Activated naive CD4-positive, alpha-beta T cell (primary cell): ENCODE results near the gene ZNF414.
"Not testable (repeated sequence)": the region's sequence is repeated elsewhere in the genome, so short reads cannot be mapped to it uniquely, and the experiment has no call there.

Experiments used
- DNase-seq, 4 experiments: peaks; one replicate each; lab custom pipeline; 2025; lab: John Stamatoyannopoulos, UW

ZNF414 gene, protein sequence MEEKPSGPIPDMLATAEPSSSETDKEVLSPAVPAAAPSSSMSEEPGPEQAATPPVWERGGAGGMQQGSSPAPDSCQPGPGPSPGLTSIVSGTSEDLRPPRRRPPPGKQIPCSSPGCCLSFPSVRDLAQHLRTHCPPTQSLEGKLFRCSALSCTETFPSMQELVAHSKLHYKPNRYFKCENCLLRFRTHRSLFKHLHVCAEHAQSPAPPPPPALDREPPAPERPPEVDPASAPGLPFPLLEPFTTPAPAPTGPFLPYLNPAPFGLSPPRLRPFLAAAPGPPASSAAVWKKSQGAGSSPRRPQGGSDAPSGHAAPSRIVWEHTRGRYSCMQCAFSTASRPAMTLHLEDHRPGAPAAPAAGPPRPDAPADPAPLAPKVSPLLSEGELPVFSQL

DNA sequence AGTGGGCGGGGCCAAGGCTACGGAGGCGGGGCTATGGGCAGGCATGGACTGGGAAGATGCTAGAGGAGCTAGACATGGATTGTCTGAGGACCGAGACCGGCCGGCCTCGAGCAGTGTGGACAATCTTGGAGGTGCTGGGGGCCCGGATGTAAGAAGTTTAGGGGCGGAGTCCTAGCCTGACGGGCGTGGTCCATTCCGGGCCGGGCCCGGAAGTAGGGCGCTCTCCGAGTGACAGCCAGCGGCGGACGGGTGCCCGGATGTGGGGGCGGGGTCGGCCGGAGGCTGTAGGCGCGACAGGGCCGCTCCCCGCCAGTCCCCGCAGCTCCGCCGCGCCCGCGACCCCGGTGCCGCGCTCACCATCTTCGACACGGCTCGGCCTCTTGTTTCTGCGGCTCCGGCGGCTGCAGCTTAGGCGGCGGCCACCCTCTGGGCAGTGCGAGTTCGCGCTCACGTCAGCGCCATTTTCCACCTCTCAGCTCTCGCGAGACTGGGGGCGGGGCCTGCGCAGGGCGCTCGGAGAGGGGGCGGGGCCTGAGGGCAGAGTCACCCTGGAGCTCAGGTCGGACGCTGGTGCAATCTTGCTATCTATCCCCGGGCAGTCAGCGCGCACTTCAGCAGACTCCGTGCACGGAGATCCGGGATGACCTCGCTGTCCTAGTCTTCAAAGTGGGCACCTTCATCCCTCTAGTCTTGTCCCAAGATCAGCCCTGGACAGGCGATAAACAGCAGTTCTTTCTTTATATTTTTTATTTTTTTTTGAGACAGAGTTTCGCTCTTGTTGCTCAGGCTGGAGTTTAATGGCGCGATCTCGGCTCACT is at the start of gene ZNF414:
TSS of gene ZNF414 (minus strand) at position 481 of the 818 bp plus-strand sequence. CDS start at position 360, 121 bp downstream.
- peak; percentile 92 to 96 (median 94) for DNase-seq

DNA sequence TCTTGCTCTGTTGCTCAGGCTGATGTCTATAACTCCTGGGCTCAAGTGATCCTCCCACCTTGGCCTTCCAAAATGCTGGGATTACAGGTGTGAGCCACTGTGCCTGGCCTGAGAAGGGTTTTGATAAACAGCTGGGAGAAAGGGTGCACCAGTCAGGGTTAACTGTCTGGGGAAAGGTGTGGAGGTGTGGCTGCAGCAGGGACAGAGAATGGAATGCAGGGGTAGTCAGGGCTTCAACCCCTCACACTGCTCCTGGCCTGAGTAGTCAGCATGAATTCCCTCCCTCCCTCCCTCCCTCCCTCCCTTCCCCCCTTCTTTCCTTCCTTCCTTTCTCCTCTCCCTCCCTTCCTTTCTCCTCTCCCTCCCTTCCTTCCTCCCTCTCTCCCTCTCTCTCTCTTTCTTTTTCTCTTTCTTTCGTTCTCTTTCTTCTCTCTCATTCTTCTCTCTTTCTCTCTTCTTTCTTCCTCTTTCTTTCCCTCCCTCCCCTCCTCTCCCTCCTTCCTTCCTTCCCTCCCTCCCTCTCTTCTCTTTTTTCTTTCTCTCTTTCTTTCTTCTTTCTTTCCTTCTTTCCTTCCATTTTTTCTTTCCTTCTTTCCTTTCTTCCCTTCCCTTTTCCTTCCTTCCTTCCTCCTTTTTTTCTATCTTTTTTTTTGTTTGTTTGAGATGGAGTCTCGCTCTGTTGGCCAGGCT is 47.3 kb upstream of the ZNF414 start:
- DNase-seq = no peak

DNA sequence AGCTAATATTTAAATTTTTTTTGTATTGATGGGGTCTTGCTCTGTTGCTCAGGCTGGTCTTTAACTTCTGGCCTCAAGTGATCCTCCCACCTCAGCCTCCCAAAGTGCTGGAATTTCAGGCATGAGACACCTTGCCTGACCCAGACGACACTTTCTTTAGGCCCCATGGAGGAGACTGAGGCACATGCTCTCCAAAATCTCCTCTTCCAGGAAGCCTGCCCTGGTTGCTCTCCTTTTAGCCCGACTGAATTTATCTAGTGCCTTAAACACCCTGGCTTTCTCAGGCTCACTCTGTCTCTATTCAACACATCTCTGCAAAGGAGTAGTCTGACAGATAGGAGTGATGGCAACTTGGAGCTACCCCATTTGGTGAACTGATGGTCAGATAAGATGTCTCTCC is 44.4 kb upstream of the ZNF414 start:
- no peak for DNase-seq

DNA sequence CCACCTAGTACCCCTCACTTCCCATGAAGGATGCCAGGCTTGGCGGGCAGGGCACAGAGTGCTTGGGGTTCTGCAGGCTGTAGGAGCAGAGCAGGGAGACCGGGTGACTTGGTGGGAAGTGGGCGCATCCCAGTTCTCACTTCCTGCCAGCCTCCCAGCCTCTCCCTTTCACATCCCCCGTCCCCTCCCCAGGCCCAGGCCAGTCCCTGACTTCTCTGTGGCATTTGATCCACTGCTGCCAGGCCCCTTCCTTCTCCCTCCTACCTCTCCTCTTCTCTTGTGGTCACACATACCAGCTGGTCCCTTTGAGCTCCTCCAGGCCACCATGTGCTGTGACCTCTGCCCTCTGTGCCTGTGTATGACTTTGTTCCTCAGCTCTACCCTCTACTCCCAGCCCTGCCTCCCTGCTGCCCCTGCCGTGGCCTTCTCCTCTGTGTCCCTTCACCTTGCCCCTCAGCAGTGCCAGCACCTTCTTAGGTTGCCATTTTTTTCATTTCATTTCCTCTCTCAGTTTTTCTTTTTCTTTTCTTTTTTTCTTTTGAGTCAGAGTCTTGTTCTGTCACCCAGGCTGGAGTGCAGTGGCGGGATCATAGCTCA is 43.8 kb upstream of the ZNF414 start:
- DNase-seq = no peak

DNA sequence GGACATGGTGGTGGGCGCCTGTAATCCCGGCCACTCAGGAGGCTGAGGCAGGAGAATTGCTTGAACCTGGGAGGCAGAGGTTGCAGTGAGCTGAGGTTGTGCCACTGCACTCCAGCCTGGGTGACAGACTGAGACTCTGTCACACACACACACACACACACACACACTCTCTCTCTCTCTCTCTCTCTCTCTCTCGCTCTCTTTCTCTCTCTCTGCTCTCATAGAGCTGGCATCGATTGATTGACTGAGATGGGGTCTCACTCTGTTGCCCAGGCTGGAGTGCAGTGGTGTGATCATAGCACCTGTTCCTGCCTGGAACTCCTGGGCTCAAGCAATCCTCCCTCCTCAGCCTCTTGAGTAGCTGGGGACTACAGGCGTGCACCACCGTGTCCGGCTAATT is 39.8 kb upstream of the ZNF414 start:
- DNase-seq = not testable (repeated sequence)

DNA sequence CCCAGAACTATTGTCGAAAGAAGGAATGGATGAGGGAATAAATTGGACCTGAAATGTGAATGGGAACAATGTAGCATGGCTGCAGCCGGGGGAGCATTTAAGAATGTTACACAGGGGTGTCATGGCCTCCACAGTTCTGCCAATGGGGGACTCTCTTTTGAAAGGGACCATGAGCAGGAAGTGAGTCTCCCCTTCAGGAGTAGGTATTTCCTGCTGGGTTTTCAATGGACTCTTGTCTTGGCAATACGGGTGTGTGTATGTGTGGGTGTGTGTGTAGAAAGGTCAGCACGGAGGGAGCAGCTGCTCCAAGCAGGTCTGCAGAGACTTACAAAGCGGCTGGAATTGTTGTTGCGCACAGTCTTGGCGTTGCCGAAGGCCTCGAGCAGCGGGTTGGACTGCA is 38.8 kb upstream of the ZNF414 start:
- no peak for DNase-seq

DNA sequence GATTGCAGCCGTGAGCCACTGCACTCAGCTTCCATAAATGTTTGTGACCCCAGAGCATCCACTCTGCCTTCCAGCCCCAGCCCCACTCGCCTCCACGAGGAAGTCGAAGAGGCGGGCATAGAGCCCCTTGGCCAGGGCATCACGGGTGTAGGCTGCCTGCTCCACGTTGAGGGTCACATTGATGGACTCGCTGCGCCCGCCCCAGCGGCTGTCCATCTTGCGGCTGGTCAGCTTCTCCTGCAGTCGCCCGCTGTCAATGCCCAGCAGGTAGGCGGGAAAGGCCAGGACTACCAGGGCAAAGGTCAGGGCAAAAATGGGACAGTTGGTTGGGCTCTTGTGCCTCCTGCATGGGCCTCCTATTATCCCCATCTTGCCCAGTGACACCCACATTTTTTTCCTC is 36.1 kb upstream of the ZNF414 start:
- DNase-seq = no peak

DNA sequence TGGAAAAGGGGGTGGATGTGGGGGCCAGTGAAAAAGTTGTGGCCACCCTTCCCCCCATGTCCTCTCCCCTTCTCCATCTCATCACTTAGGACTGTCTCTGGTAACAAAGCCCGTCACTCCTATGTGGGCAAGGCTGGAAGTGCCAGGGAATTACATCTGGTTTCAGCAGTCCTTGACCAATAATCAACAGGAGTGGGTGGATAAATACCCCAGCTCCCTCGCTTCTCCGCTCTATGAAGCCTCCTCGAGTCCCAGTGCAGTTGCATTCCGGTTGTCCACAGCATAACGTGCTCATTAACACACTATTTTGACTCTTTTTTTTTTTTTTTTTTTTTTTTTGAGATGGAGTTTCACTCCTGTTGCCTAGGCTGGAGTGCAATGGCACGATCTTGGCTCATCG is 31.8 kb upstream of the ZNF414 start:
- DNase-seq = no peak

DNA sequence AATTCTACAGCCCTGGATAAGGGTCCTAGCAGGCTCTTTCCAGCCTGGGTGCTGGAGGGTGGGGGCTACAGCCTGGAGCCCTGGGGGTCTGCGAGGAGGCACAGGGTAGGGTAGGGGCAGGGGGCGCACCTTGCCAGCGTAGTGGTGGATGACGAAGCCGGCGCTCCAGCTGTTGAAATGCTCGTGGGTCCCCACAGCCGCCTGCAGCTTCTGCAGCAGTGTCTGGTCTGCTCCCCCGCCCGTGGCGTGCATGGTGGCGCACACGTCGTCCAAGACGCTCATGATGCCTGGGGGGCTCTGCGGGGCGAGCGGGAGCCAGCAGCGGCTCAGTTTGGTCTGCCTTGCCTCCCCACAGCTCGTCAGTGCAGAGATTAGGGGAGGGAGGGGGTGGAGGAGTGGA is 30.2 kb upstream of the ZNF414 start:
- DNase-seq = no peak

DNA sequence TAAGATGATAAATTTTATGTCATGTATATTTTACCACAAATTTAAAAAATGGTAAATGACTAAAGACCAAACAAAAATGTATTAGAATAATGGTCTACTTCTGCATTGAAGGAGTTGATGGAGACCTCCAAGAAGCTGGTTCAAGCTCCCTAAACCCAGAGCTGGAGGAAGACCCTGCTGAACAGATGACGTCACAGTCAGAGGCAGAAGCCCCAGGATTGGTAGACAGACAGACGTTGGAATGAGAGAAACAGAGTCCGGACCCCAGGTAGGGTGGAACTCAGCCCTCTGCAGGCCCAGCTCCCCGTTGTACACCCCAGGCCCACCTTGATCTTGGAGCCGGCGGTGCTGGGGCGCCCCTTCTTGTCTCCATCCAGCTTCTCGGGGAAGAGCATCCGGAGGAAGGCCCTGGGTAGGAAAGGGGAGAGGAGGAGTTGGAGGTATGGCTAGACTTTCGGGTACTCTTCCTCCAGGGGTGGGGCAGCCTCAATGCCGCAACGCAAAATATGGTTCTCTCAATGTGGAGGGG is 25.7 kb upstream of the ZNF414 start:
- DNase-seq = no peak

DNA sequence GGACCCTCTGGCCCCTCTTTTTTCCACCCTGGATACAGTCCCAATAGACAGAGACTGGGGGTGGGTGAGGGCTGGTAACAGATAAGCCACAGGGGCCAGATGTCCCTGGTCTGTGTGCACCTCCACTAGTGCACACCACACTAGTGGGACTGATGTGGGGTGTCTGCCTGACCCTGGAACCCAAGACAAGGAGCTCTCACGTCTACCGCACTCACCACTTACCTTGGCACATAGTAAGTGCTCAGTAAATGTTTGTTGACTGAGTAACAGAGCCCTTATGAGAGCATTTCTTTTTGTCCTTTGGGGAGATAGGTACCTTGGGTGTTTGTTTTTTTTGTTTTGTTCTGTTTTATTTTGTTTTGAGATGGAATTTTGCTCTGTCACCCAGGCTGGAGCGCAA is 23.1 kb upstream of the ZNF414 start:
- no peak for DNase-seq

DNA sequence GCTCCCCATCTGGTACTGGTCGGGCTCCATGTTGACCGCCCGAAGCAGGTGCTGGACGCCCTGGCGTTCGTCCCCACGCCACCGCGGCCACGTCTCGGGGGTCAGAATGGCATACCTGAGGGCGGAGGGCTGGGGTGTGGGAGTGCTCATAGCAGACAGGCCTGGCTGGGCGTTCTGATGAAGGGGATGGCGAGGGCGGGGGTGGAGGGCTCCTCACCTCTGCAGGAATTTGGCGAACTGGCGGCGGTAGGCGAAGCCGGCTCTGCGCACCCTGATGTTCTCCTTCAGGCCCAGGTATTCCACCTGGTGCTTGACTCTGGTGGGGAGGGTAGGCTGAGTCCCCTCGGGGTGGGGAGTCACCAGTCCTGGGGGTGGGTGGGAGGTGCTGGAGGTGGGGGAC is 22.3 kb upstream of the ZNF414 start:
- no peak for DNase-seq

DNA sequence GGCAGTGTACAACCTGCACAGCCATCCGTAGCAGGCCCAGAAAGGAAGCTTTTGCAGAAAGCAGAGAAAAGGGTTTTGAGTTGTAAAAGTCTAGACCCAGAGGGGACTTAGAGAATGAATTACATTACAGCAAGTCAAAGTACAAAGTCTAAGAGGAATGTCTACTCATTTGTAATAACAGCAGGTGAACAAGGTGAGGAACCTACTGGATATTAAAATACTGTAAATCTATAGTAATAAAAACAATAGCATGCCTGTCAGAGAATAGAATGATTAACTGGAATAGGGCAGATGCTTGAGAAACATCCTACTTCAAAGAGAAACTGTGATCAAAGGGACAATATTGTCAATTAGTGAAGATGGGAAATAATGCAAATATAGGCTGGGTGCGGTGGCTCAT is 18.3 kb upstream of the ZNF414 start:
- DNase-seq = no peak

DNA sequence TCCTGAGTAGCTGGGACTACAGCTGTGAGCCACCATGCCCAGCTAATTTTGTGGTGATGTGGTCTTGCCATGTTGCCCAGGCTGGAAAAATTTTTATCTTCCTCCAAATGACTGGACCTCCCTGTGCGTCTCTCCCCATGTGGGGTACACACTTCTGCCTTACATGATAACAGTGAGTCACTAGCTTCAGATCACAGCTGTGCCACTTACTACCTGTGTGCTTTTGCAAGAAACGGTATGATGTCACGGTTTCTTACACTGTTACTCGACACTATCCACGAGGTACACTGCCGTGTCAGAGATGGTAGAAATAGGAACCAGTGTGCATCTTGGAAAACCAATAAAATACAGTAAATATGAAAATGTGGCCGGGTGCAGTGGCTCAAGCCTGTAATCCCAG is 17.5 kb upstream of the ZNF414 start:
- DNase-seq = no peak

DNA sequence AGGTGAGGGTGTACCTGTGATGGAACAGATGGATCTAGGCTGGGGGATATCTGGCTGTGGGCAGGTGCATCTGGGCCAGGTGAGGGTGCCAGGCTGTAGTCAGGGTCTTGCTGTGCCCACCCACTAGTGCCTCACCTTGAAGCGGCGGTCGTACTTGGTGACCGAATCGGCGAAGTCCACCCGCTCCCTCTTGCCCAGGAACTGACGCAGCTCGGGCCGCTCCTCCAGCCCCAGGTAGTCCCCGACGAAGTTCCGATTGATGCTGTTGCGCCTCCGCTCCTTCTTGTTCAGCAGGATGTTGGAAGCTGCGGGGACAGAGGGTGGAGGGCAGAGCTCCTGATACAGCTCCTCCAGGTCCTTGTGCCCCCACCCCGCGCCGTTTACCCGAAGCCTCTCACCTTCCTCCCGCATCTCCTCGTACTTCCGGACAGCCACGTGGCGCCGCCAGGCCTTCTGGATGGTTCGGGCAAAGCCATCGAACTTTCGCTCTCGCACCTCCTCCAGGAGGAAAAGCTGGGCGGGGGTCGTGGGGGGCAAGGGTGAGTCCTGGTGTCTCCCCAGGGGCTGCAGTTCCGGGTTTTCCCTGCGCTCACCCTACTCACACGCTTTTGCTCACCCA is 16.2 kb upstream of the ZNF414 start:
- no peak for DNase-seq

DNA sequence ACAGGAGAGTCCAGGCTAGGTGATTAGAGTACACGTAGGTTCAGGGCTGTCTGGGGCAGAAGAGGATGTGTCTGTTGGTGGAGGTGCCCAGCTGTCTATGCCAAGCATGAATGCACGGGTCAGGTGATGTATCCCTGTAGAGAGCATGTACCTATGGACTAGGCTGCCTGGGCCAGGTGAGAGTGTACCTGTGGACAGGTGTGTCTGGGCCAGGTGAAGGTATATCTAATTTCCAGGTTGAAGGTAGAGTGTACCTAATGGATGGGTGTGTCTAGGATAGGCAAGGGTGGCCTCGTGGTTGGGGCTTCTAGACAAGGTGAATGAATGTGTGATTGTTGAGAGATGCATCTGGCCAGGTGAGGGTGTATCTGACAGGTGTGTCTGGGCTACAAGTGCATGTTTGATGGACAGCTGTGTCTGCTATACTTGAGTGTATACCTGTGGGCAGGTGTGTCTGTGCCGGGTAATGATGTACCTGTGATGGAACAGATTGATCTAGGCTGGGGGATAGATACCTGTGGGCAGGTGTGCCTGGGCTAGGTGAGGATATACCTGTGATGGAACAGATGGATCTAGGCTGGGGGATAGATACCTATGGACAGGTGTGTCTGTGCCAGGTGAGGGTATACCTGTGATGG is 15.5 kb upstream of the ZNF414 start:
- no peak for DNase-seq

DNA sequence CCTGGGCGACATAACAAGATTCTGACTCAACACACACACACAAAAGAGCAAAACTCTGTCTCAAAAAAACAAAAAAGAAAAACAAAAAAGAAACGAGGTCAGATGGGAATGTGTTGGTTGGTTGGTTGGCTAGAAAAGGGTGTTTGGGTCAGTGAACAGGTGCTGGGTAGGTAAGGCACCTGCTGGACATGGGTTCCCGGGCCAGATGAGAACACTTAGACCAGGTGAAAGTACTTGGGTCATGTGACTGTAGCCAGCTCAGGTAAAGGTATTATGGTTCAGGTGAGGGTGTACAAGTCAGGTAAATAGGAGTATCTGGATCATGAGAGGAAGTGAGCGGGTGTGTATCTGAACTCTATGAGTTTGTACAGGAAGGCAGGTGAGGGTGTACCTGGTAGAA is 14.5 kb upstream of the ZNF414 start:
- DNase-seq = no peak

DNA sequence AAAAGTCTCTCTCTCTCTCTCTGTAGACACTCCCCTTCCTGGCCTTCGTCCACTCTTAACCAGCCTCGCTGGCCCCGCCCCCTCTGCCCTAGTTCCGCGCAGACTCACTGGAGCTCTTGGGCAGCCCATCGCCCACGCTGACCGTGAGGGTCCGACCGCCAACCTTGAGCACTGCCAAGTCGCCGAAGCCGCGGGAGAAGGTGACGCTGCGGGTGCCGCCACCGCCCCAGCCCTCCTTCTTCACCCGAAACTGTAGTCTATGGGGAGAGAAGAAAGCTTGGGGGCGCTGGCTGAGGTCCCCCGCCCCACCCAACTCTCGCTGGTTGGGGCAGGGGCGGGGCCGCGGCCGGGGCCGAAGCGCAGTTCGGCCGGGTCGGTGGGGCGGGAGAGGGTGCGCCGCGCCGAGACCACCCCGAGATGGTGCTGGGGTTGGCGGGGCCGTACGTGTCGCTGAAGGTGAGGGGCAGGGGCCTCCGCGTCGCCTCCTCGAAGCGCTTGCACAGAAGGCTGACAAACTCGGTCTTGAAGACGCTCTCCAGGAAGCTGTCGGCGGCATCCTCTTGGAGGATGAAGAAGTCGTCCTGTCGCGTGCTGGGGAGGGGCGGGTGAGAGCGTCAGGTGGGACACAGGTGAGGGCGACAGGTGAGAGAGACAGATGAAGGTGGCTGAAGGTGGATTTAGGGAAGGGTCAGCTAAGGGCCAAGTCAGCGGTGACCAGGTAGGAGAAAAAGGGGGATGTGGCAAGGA is 12.6 kb upstream of the ZNF414 start:
- DNase-seq = no peak

DNA sequence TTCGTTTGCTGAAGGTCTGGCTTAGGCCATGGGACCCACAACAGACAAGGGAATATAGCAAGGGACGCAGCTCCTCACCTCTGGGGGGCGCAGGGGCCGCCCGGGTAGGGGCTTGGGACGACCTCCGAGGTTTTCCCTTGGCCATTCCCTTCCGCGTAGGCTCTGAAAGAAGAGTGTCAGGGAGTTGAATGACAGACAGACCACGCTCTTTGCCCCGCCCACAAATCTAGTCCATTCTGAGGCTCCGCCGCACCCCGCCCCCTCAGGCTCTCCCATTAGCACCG is 11.4 kb upstream of the ZNF414 start:
- DNase-seq = no peak

DNA sequence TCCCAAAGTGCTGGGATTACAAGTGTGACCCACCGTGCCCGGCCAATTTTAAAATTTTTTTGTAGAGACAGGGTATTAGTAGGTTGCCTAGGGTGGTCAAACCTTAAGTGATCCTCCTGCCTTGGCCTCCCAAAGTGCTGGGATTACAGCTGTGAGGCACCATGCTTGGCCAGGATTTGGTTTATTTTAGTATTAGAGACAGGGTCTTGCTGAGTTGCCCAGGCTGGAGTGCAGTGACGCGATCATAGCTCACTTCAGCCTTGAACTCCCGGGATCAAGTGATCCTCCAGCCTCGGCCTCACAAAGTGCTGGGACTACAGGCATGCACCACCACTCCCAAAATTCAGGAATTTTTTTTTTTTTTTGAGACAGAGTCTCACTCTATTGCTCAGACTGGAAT is 5.4 kb upstream of the ZNF414 start:
- DNase-seq = no peak

DNA sequence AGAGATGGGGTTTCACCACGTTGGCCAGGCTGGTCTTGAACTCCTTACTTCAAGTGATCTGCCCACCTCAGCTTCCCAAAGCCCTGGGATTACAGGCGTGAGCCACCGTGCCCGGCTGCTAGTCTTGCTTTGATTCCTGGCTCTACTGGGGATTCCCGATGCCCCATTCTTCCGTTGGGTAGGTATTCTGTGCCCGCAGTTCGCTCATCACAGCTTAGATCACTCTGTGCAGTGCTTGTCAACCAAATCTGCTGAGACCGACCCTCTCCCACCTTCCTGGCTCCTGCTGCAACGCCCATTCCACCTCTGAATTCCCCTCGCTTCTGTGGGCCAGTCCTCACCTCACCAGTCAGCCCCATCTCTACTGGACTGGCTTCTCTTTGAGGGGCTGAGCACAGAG is 4.6 kb upstream of the ZNF414 start:
- no peak for DNase-seq
